HG02798 (cell line): ENCODE data around the gene CTNNA2.

Experiments
- ATAC-seq: cut with Tn5 transposase; IDR thresholded peaks from one replicate; pipeline ENCODE4 v1.9.1; 2021; ENCODE audit warnings: mild to moderate bottlenecking; ENCODE audit not compliant: unreplicated experiment, poor library complexity

CTNNA2 gene

GRCh38 chr2:80407377-80407776 is 894.5 kb downstream of the CTNNA2 start:
- no peak for ATAC-seq

DNA sequence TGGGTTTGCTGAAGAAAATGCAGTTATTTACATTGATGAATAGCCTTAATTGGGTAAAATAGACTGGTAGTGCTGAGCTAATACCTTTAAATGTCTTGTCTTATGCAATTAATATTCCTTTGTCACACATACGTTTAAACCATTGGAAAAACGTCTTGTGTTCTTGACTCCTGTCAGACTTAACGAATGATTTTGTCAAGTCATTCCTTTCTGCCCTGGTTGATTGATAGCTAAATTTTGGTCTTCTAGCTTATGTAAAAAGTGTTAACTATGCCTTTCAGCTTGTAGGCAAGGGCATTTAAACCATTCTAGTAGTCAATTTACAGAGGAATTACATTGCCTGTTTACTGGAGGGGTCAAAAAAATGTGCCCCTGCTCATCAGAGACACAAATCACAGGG is 897.5 kb downstream of the CTNNA2 start:
- ATAC-seq: no peak

- no peak for ATAC-seq
These were observed 900.3 kb downstream of the CTNNA2 start for GRCh38 chr2:80413136-80413535.

DNA sequence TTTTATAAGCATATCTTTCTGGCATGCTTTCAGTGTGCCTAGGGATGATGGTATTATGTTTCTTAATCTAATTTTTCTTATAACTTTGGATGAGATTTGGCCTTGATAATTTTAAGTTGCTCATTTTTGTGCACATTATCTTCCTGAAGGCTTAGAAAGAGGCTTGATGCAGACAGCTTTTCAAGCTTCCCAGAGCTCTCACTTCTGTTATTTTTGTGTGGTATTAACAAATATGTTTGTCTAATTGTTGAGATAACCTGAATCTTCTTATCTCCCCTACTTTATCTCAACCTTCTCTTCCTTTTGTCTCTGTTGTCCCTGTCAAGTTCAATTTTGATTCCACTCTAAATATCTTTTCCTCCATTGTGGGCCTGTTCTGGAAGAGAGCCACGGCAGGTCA is 904.9 kb downstream of the CTNNA2 start:
- ATAC-seq: no peak

GRCh38 chr2:80420530-80421208 is 907.8 kb downstream of the CTNNA2 start:
- no peak for ATAC-seq

DNA sequence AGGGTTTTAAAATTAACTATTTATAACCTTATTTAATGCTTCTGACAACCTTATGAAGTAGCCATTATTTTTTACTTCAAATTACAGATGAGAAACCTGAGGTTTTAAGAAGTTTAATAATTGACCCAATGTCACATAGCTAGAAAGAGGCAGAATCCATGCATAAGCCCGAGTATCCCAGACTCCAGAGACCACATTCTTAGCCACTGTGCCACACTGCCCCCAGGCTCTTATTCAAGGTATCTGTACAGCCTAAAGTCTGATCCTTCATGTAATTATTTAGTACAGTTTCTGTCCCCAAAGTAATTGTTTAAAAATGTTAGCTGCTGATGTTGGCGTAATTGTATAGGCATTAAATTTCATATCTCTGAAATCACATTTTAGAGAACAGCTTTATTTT is 916.4 kb downstream of the CTNNA2 start:
- no peak for ATAC-seq

GRCh38 chr2:80437959-80438358 is 925.1 kb downstream of the CTNNA2 start:
- ATAC-seq: no peak

DNA sequence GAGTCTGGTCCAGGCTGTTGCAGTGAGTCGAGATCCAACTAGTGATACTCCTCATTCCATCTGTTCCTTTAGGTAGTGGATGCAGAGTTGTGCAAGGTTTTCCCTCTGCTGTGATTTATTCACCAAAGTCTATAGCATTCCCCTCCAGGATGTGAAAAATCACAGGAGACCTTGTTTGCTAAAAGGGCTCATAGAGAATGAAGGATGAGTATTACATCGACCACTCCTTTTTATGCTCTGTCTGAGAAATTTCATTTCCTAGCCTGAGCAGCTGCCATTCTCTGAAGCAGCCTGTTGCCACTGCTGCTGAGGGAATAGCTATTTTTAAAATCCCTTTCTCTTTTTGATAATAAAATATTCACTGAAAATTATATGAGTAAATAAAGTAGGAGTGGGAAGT is 925.8 kb downstream of the CTNNA2 start:
- no peak for ATAC-seq

GRCh38 chr2:80454628-80455027 is 941.8 kb downstream of the CTNNA2 start:
- no peak for ATAC-seq

- ATAC-seq: no peak
These were observed 946.2 kb downstream of the CTNNA2 start for GRCh38 chr2:80459028-80459427.

GRCh38 chr2:80461505-80462197 is 948.8 kb downstream of the CTNNA2 start:
- ATAC-seq: no peak

GRCh38 chr2:80462654-80463053 is 949.8 kb downstream of the CTNNA2 start:
- ATAC-seq: no peak

DNA sequence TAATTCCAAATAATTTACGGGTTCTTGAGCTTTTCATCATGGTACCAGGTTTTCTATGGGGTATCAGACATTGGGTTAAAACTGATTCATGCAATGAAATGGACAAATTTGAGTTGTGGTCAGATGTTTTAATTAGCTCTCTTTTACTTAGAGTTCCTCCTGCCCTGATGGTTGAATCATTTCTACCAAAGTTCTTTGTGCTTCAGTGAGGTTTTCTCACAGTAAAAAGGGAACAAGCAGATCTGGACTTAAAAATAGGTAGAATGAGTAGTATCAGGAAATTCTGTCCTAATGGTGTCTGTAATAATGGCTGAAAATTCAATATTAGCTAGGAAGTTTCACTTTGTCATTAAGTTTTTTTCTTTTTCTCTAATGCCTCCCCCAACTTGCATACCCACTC is 951.4 kb downstream of the CTNNA2 start:
- no peak for ATAC-seq

DNA sequence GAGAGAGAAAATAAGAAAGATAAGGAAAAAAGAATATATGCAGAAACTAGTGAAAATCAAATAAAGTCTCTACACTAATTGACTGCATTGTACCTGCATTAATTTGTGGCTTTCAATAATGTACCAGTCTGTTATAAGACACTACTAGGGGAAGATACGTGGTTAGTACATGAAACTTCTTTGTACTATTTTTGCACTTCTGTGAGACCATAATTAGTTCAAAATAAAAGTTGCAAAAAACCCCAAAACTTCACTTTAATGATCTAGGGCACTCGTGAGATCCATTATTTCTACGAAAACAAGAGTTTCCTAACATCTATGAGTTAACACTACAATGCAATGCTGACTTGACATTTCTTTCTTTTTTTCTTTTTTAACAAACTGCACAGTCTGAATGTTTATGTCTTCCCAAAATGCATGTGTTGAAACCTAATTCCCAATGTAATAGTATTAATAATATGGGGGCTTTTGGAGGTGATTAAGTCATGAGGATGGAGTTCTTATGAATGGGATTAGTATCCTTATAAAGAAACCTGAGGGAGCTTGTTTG is 954.5 kb downstream of the CTNNA2 start:
- ATAC-seq: no peak

- ATAC-seq: no peak
These were observed 956.6 kb downstream of the CTNNA2 start for GRCh38 chr2:80469428-80469827.

DNA sequence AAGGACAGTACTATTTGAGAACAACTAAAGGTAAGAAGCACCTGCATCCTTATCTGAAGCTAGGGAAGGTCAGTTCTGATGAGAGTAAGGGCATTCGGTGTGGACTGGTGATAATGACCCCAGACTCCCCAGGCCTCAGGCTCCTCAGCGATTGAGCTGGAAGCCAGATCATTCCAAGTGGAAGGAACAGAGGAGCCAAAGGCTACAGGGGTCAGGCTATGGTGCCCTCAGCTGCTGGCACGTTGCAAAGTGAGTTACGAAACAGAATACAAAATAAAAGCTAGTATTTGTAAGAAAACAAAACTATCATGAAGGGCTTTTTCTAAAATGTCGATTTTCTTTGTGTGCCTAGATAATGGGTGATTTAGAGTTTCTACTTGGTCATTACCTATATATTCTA is 960.2 kb downstream of the CTNNA2 start:
- ATAC-seq: no peak

GRCh38 chr2:80473796-80474195 is 960.9 kb downstream of the CTNNA2 start:
- no peak for ATAC-seq

DNA sequence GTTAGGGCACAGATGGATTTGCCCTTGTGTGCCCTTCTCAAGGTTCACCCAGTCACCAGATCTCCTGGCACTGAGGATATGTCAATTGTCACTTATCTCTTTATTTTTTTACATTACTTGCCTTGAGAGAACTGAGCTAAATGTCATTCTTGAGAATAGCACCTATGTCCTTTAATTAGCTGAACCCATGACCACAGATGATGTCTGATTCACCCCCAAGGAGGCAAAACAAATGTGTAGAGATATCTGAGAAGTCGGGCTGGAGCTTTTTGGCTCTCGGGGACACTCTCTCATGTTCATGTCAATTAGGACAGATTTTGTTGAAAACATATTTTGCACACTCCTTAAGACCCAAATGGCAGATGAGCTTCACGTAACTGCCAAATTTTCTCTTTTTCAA is 963.1 kb downstream of the CTNNA2 start:
- no peak for ATAC-seq

DNA sequence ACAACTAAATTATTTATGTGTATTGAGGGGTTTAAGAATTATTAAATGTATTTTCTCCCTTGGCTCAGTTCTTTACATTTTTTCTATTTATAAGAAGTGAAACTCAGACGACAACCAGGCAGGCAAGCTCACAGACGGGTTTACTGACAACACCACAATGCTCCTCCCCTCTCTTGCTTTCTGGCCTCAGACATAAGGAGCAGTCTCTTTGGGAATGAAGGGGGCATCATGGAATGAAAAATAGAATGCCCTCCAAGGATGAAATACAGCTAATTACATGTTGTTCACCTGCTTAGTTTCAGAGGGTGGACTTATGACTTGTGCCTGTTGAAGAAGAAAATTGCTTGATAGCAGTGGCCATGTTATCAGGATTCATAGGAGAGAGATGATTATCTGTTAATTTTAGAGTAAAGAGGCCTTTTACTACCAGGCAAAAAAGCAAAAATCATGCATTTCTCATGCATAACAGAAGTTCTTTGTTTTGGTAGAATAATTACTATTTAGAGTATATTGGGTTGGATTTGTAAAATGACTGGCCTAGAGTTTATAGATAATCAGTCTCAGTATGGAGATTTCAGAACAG is 963.8 kb downstream of the CTNNA2 start:
- no peak for ATAC-seq

- ATAC-seq: no peak
These were observed 969.4 kb downstream of the CTNNA2 start for GRCh38 chr2:80482276-80482675.

- no peak for ATAC-seq
These were observed 976.9 kb downstream of the CTNNA2 start for GRCh38 chr2:80489717-80490116.
